Erythroblast (primary cell): ENCODE data around the gene CCN5.

Experiments used
- DNase-seq, 2 experiments: peaks; one replicate each; lab custom pipeline; 2025; lab: John Stamatoyannopoulos, UW
- GATA1 ChIP-seq: IDR thresholded peaks from 2 replicates; pipeline ENCODE4 v1.6.1; 2011; ENCODE audit warnings: low read depth, mild to moderate bottlenecking, control low read depth, low read length, moderate library complexity
- POLR2A ChIP-seq: IDR thresholded peaks from 2 replicates; pipeline ENCODE4 v1.6.1; 2011; ENCODE audit warnings: mild to moderate bottlenecking, low read length

Gene CCN5

GRCh38 chr20:44716309-44717106 is 1.3 kb downstream of the CCN5 start:
- DNase-seq, result no peak
- TF ChIP-seq POLR2A (no peak), GATA1 (no peak)

- TF ChIP-seq GATA1, result no peak
- TF ChIP-seq POLR2A, result no peak
- no peak for DNase-seq
Measured at GRCh38 chr20:44717986-44718385, 2.8 kb downstream of the CCN5 start.

DNA sequence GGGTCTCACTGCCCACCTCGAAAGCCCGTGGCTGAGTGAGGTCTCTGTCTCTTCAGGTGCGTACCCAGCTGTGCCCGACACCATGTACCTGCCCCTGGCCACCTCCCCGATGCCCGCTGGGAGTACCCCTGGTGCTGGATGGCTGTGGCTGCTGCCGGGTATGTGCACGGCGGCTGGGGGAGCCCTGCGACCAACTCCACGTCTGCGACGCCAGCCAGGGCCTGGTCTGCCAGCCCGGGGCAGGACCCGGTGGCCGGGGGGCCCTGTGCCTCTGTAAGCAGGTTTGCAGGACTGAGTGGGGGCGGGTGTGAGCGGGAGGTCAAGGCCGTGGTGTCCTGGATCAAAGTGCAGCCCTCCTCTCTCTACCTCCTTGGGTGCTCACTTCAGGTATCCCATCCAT is 4.7 kb downstream of the CCN5 start:
- TF ChIP-seq GATA1 (no peak), POLR2A (no peak)
- no peak for DNase-seq

DNA sequence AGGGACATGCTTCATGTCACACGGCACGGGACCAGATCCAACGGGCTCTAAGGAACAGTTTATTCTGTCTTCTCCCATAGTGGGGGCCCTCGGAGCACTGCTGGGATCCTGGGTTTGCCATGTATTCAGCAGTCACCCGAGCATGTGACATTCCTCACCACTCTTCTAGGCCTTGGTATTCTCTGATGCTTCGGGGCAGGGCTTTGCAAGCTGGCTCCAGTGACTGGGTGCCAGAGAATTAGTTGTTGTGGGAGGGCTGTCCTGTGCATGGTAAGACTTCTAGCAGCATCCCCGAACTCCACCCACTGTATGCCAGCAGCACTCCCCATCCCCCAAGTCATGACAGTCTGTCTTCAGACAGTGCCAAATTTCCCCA is 5.4 kb downstream of the CCN5 start:
- DNase-seq, result no peak
- TF ChIP-seq GATA1, result no peak
- TF ChIP-seq POLR2A, result no peak

DNA sequence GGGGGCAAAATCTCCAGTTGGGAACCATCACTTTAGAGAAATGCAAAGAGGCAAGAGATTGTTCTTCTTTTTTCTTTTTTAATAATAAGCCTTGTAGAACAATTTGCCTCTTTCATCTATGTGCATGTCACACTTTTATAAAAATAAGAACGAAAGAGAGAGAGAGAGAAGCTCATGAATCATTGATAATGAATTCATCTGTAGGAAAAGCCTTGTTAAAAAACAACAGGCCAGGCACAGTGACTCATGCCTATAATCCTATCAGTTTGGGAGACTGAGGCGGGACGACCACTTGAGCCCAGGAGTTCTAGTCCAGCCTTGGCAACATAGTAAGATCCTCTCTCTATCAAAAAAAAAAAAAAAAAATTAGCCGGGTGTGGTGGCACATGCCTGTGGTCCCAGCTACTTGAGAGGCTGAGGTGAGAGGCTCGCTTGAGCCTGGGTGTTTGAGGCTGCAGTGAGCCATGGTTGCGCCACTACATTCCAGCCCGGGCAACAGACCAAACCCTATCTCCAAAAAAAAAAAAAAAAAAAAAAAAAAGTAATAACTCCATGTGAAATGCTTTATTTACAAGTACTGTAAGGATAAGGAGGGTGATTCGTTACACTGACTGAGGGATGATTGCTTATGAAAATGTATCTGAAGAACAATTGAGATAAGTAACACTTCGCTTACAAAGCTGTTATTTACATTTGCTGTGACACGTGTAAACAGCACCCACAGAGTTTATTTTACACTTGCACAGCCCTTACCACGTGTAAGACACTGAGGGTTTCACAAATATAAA is 6.0 kb downstream of the CCN5 start:
- TF ChIP-seq POLR2A, result no peak
- no peak for TF ChIP-seq GATA1

DNA sequence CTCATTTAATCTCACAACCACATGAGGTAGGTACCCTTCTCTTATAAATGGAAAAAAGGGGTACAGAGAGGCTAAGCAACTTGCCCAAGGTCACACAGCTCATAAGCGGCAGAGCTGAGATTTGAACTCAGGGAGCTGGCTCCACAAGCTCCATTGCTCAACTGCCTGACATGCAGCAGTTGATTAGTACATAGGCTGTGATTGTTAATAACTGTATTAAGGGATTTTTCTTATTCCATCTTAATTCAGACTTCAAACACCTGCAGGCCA is 6.6 kb downstream of the CCN5 start:
- no peak for DNase-seq
- TF ChIP-seq POLR2A (no peak), GATA1 (no peak)

More for the DNA sequence above, 6.0 kb downstream of the CCN5 start:
- DNase-seq, result no peak

GRCh38 chr20:44722990-44723389 is 7.8 kb downstream of the CCN5 start:
- DNase-seq, result no peak

DNA sequence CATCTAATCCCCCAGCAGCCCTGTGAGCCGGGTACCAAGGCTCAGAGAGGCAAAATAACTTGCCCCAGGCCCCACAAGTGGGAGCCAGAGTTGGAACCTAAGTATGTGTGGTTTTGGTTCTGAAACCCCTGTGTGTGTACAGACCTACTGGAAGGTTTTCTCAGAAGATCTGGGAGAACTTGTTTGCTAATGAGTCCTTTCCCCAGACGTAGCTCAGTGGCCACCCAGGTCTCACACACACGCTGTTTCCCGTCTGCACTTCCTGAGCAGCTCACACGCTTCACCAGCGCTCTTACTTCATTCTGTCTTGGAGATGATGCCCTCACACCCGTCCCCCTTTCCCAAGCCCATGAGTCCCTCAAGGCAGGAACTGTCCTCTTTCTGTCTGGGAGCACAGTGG is 8.2 kb downstream of the CCN5 start:
- DNase-seq, result no peak
- TF ChIP-seq POLR2A (no peak), GATA1 (no peak)

More at GRCh38 chr20:44722990-44723389, 7.8 kb downstream of the CCN5 start:
- no peak for TF ChIP-seq GATA1
- no peak for TF ChIP-seq POLR2A

GRCh38 chr20:44723798-44724362 is 8.7 kb downstream of the CCN5 start:
- TF ChIP-seq POLR2A, result no peak
- TF ChIP-seq GATA1, result no peak
- DNase-seq, result no peak

DNA sequence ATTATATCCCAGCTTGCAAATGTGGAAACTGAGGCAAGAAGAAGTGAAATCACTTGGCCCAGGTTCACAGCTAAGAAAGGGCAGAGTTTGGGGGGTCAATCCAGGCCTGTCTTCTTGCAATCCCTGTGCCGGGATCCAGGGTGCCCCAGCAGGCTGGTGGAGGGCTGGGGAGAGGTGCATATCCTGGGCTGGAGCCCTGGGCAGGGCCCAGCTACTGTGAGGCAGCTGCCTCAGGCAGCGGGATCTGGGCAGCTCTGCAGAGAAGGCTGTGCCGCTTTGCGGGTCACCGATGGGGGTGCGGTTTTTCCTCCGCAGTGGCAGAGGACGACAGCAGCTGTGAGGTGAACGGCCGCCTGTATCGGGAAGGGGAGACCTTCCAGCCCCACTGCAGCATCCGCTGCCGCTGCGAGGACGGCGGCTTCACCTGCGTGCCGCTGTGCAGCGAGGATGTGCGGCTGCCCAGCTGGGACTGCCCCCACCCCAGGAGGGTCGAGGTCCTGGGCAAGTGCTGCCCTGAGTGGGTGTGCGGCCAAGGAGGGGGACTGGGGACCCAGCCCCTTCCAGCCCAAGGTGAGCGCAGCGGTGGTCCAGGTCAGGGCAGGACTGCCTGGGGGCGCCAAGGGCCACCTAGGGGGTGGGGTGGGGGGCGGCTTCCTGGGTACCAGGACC is 9.4 kb downstream of the CCN5 start:
- TF ChIP-seq GATA1, result no peak
- TF ChIP-seq POLR2A, result no peak
- no peak for DNase-seq

GRCh38 chr20:44725837-44726236 is 10.7 kb downstream of the CCN5 start:
- DNase-seq, result no peak
- TF ChIP-seq POLR2A (no peak), GATA1 (no peak)

GRCh38 chr20:44727039-44727438 is 11.9 kb downstream of the CCN5 start:
- TF ChIP-seq POLR2A (no peak), GATA1 (no peak)
- no peak for DNase-seq

DNA sequence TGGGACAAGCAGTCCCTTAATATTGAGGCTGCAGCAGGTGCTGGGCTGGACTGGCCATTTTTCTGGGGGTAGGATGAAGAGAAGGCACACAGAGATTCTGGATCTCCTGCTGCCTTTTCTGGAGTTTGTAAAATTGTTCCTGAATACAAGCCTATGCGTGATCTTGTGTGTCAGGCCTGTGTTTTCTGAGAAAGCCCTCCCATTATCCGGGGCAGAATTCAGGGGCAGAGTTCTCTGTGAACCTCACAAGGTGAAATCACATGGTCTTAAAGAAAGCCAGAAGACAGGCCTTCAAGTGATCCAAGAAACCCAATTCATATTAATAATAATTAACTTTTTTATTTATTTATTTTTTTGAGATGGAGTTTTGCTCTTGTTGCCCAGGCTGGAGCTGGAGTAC is 12.5 kb downstream of the CCN5 start:
- no peak for DNase-seq
- TF ChIP-seq GATA1 (no peak), POLR2A (no peak)

DNA sequence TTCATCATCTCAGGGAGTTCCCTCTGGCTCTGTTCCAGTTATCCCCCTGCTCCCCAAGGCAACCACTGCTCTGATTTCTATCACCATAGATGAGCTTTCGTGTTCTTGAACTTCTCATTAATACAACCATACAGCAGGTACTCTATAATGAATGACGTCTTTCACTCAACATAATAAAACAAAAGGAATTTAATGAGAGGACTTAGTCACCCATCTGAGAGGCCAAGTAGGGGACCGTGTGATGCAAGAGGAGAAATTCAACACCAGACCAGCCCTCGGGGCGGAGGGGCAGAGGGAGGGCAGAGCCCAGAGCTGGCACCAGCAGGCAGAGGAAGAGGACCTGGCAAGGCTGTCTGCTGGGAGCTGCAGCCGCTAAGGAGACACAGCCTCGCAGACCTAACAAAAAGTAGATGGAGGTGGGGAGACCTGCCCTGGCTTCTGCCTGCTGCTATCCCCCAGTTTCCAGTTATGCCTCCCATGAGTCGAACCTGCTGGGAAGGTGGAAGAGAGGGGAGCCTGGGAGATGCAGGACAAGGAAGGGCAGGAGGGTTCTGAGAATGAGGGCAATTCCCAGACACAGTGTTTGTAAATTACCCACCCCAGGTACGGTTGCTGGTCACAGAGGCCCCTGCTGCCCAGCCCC is 13.8 kb downstream of the CCN5 start:
- TF ChIP-seq POLR2A (no peak), GATA1 (no peak)
- no peak for DNase-seq
